GM23248 (cell line): ENCODE data around the gene HCRT. TPM values are rescaled to one million over a fixed set of nuclear protein-coding genes. Genes with fewer than 3 reads are reported as not detected.

Experiments
- DNase-seq: peaks from one replicate; pipeline ENCODE4 v3.0.0-alpha.2; 2015
- H2AFZ ChIP-seq: fragments of 200-600 bp; sonication (generic); 2 replicates; pipeline ENCODE4 v1.6.1; 2016; ENCODE audit warnings: antibody characterized with exemption
- H3F3A ChIP-seq: fragments of 200-600 bp; sonication (generic); 2 replicates; pipeline ENCODE4 v1.6.1; 2016; ENCODE audit warnings: mild to moderate bottlenecking, antibody characterized with exemption, mixed run types; ENCODE audit not compliant: insufficient read depth
- H3K27ac ChIP-seq: fragments of 200-600 bp; sonication (generic); 2 replicates; pipeline ENCODE4 v1.5.1; 2016; ENCODE audit warnings: mild to moderate bottlenecking
- H3K27me3 ChIP-seq: fragments of 200-600 bp; sonication (generic); replicated peaks from 2 replicates; pipeline ENCODE4 v1.6.1; 2016; ENCODE audit warnings: mild to moderate bottlenecking; ENCODE audit not compliant: insufficient read depth
- H3K36me3 ChIP-seq: fragments of 200-600 bp; sonication (generic); 2 replicates; pipeline ENCODE4 v1.6.1; 2016; ENCODE audit warnings: low read depth, mild to moderate bottlenecking
- H3K4me1 ChIP-seq: fragments of 200-600 bp; sonication (generic); 2 replicates; pipeline ENCODE4 v1.6.1; 2016; ENCODE audit warnings: mild to moderate bottlenecking; ENCODE audit not compliant: insufficient read depth
- H3K4me2 ChIP-seq: fragments of 200-600 bp; sonication (generic); one replicate; pipeline ENCODE4 v1.6.1; 2016; ENCODE audit warnings: mild to moderate bottlenecking; ENCODE audit not compliant: unreplicated experiment
- H3K4me3 ChIP-seq: fragments of 200-600 bp; sonication (generic); 2 replicates; pipeline ENCODE4 v1.5.1; 2016; ENCODE audit warnings: mild to moderate bottlenecking
- H3K79me2 ChIP-seq: fragments of 200-600 bp; sonication (generic); 2 replicates; pipeline ENCODE4 v1.6.1; 2016; ENCODE audit warnings: mild to moderate bottlenecking; ENCODE audit not compliant: insufficient read depth
- H3K9ac ChIP-seq: fragments of 200-600 bp; sonication (generic); 2 replicates; pipeline ENCODE4 v1.6.1; 2016; ENCODE audit warnings: mild to moderate bottlenecking
- H3K9me2 ChIP-seq: fragments of 200-600 bp; sonication (generic); 2 replicates; pipeline ENCODE4 v1.6.1; 2016; ENCODE audit warnings: mixed run types, mild to moderate bottlenecking, moderate library complexity; ENCODE audit not compliant: insufficient read depth
- H3K9me3 ChIP-seq: fragments of 200-600 bp; sonication (generic); one replicate; pipeline ENCODE4 v1.6.1; 2017; ENCODE audit warnings: low read depth
- H4K20me1 ChIP-seq: fragments of 200-600 bp; sonication (generic); 2 replicates; pipeline ENCODE4 v1.6.0; 2016; ENCODE audit not compliant: insufficient read depth
- EZH2 ChIP-seq: fragments of 200-600 bp; sonication (generic); IDR thresholded peaks from 2 replicates; pipeline ENCODE4 v1.6.1; 2018; ENCODE audit warnings: antibody characterized with exemption, mild to moderate bottlenecking; ENCODE audit not compliant: insufficient read depth, poor library complexity, severe bottlenecking
- EZH2phosphoT487 ChIP-seq: fragments of 200-600 bp; sonication (generic); IDR thresholded peaks from 2 replicates; pipeline ENCODE4 v1.6.1; 2018; ENCODE audit warnings: antibody characterized with exemption, moderate library complexity, mild to moderate bottlenecking, low read depth; ENCODE audit not compliant: insufficient read depth
- WGBS, 2 experiments: methylation state at CpG; one replicate each; pipeline ENCODE4 v1.1.6; 2015 to 2017; ENCODE audit warnings: low lambda C conversion rate in 2 of 2, low coverage in 1 of 2; ENCODE audit errors: missing lambda C conversion rate in 2 of 2; 5-methylcytosine and 5-hydroxymethylcytosine counted together
- in situ Hi-C: fragments of 300-500 bp; cut with MboI; formaldehyde crosslinking; loops from 2 replicates; pipeline ENCODE4 v1.15.0; 2020
- polyA plus RNA-seq: library from polyadenylated mRNA; unstranded; fragments of >200 nt; fragmentation: Nextera tagmentation; extraction: Ambion mirVana; gene quantifications from 2 replicates; pipeline ENCODE4 v1.2.1, GENCODE V29; 2016
- total RNA-seq: library from RNA; depleted of rRNA; stranded (reverse); fragments of >200 nt; shearing (Covaris generic); gene quantifications from 2 replicates; pipeline ENCODE4 v1.2.3, GENCODE V29; 2014

The HCRT gene
- total and polyA plus RNA-seq, 2 experiments from 2014 or later = not detected

GRCh38 chr17:42180922-42181850 is 4.1 kb downstream of the HCRT start, which contains the start of gene KCNH4:
KCNH4 (minus strand) TSS chr17:42181142; CDS start chr17:42180945, 197 bp downstream.
- Histone ChIP-seq H4K20me1 (no peaks in the 10 kb centered on the region), H3K9me2 (no peaks in the 10 kb centered on the region)
- no peak for TF ChIP-seq EZH2phosphoT487
- no peak for TF ChIP-seq EZH2

GRCh38 chr17:42180411-42180921 is 4.8 kb downstream of the HCRT start:
- Histone ChIP-seq H3K4me1 (peaks cover 11% of the 10 kb centered on the region; the same call in 1 of the 2 replicates), H3K4me3 (peak overlapping the region; percentile 36), H3K9ac (no peak overlapping the region), H3K27me3 (0 out of 2 replicates have a peak, but pooled peaks cover 5% of the 10 kb centered on the region), H4K20me1 (no peaks in the 10 kb centered on the region), H3K79me2 (no peaks in the 10 kb centered on the region), H3F3A (no peaks in the 10 kb centered on the region), H2AFZ (no peak overlapping the region), H3K27ac (no peak overlapping the region), H3K9me2 (no peaks in the 10 kb centered on the region), H3K4me2 (peak overlapping the region; percentile 22), H3K36me3 (no peaks in the 10 kb centered on the region), H3K9me3 (no peaks in the 10 kb centered on the region)
- TF ChIP-seq EZH2phosphoT487 (no peak), EZH2 (peak; percentile 26)
- WGBS, 2 experiments = 1 to 2% methylated on average over 21 to 33 of the region's 33 CpGs
- DNase-seq = no peak
- in situ Hi-C loops = no loop called here

More at GRCh38 chr17:42180922-42181850, 4.1 kb downstream of the HCRT start, which contains the start of gene KCNH4:
- WGBS, 2 experiments = 7 to 10% methylated on average over 27 to 51 of the region's 60 CpGs
- Histone ChIP-seq H3K79me2 (no peaks in the 10 kb centered on the region), H3K27ac (no peak within 1 kb of the TSS), H3K9me3 (no peaks in the 10 kb centered on the region), H3K4me3 (peak within 1 kb of the TSS; percentile 36), H3K36me3 (no peaks in the 10 kb centered on the region), H3K27me3 (0 out of 2 replicates have a peak, but pooled peaks cover 5% of the 10 kb centered on the region), H3F3A (no peaks in the 10 kb centered on the region), H3K9ac (no peak within 1 kb of the TSS), H2AFZ (no peak within 1 kb of the TSS), H3K4me1 (peaks cover 11% of the 10 kb centered on the region; the same call in 1 of the 2 replicates), H3K4me2 (peak within 1 kb of the TSS; percentile 22)
- in situ Hi-C loops = no loop called here
- peak; percentile 87 for DNase-seq

- in situ Hi-C loops = no loop called here
- H3K4me2 ChIP-seq = no peak overlapping the region
Measured at GRCh38 chr17:42179911-42180410, 5.3 kb downstream of the HCRT start.

GRCh38 chr17:42179335-42179734 is 5.9 kb downstream of the HCRT start:
- Histone ChIP-seq H3K4me2 (no peak overlapping the region), H3K27me3 (peaks cover 5% of the 10 kb centered on the region; the same call in 1 of the 2 replicates), H3K9me3 (no peaks in the 10 kb centered on the region), H3K4me3 (no peak overlapping the region), H3K9ac (no peak overlapping the region), H3K27ac (no peak overlapping the region), H4K20me1 (no peaks in the 10 kb centered on the region), H3F3A (no peaks in the 10 kb centered on the region), H2AFZ (no peak overlapping the region), H3K9me2 (no peaks in the 10 kb centered on the region), H3K36me3 (no peaks in the 10 kb centered on the region), H3K79me2 (no peaks in the 10 kb centered on the region), H3K4me1 (peaks cover 7% of the 10 kb centered on the region; the same call in 1 of the 2 replicates)
- no peak for DNase-seq
- WGBS, 2 experiments = 8 to 32% methylated on average over 1 of the region's 1 CpG
- TF ChIP-seq EZH2 (no peak), EZH2phosphoT487 (no peak)
- in situ Hi-C loops = no loop called here

More at GRCh38 chr17:42179911-42180410, 5.3 kb downstream of the HCRT start:
- Histone ChIP-seq H3K9me2 (no peaks in the 10 kb centered on the region), H3K79me2 (no peaks in the 10 kb centered on the region), H2AFZ (no peak overlapping the region), H3K27me3 (peaks cover 5% of the 10 kb centered on the region; the same call in 1 of the 2 replicates), H3K4me1 (peaks cover 11% of the 10 kb centered on the region; the same call in 1 of the 2 replicates), H3K36me3 (no peaks in the 10 kb centered on the region), H4K20me1 (no peaks in the 10 kb centered on the region), H3K9ac (no peak overlapping the region), H3K27ac (no peak overlapping the region), H3F3A (no peaks in the 10 kb centered on the region), H3K4me3 (no peak overlapping the region), H3K9me3 (no peaks in the 10 kb centered on the region)
- DNase-seq = peak; percentile 61
- TF ChIP-seq EZH2 (peak; percentile 18), EZH2phosphoT487 (no peak)
- 9 to 10% methylated on average over 18 to 20 of the region's 20 CpGs for WGBS, 2 experiments
